C4-2B (cell line): ENCODE measurements around the gene DNAJC13.

ENCODE experiments used
- CTCF ChIP-seq: fragments of 450-650 bp; conservative IDR thresholded peaks from 2 replicates; pipeline ENCODE4 v1.5.1; 2017; ENCODE audit warnings: mild to moderate bottlenecking
- ZFX ChIP-seq: fragments of 450-650 bp; IDR thresholded peaks from 2 replicates; pipeline ENCODE4 v1.6.1; 2017

- TF ChIP-seq CTCF (no peak), ZFX (no peak)
Measured at GRCh38 chr3:132503559-132503958, 86.3 kb downstream of the DNAJC13 start.
